ENCODE results near the gene GGPS1. TPM values are rescaled to one million over a fixed set of nuclear protein-coding genes. Genes with fewer than 3 reads are reported as not detected.

Gene GGPS1
- total and polyA plus RNA-seq, 3 experiments from 2014 or later, result 26.3 to 63.0 (median 29.0) TPM

DNA sequence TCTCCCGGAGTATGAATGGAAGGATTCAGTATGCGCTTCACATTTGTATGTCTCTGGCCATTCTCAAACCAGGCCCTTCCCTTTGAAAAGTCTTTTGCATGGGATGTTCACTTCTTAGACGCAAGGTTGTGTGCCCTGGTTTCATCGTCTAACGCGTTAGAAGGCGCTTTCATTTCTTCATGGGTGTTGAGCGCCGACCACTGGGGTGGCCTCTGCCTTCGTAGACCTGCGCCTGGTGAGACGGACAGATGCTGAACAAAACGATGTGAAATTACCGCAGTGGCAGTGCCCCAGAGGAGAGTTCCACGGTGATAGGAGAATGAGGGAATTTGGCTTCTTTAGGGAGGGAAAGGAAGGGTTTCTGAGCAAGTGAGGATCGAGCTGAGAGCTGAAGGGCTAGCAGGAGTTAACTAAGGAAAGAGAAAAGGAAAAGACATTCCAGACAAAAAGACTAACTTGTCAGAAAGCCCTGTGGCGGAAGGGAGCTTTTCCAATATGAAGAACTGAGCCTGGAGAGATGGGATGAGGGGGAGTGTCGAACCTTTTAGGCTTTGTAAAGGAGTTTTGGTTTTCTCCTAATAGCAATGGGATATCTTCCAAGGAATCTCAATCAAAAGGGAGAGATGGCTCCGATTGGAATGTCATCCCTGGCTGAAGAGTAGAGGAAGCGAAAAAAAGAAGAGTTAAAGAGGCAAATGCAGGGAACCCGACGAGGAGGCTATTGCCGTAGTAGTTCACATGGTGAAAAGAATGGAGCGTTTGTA lies 951 bp downstream of the GGPS1 start:
- no peak overlapping the region for H3K27ac Mint-ChIP-seq
- H3K4me1 Mint-ChIP-seq, result peaks cover 28 to 37% (median 34%) of the 10 kb centered on the region in 3 donors
- peak overlapping the region; percentile 80 for H3K27ac ChIP-seq (ENCODE audit: low read depth, low read length)
- no peaks in the 10 kb centered on the region for H3K9me3 ChIP-seq (ENCODE audit: low read length)
- no peaks in the 10 kb centered on the region for H3K9me3 Mint-ChIP-seq
- no peaks in the 10 kb centered on the region for H3K36me3 ChIP-seq (ENCODE audit: insufficient read depth, low read length)
- H3K27me3 ChIP-seq (ENCODE audit: insufficient read depth, low read length, poor library complexity, severe bottlenecking), result no peaks in the 10 kb centered on the region
- H3K4me3 ChIP-seq (ENCODE audit: low read length), result peak overlapping the region; percentile 65
- peaks cover 52% of the 10 kb centered on the region for H3K4me1 ChIP-seq (ENCODE audit: insufficient read depth, low read length)
- peaks cover 6 to 30% (median 8%) of the 10 kb centered on the region in 3 donors for H3K36me3 Mint-ChIP-seq
- ChIA-PET POLR2A (no interaction called here), CTCF (interaction anchor here (0.9 to 2.8 kb wide), 6 partner anchors 45 to 175 kb away, joined by 3 to 12 read pairs (median 6); partner anchors contain the start of gene B3GALNT2)
- DNase-seq, result peak in 4 of 5 donors; percentile 30 to 78 (median 46)
- peaks cover 0 to 4% of the 10 kb centered on the region in 2 donors for H3K27me3 Mint-ChIP-seq
- no peak overlapping the region for H3K4me3 Mint-ChIP-seq

DNA sequence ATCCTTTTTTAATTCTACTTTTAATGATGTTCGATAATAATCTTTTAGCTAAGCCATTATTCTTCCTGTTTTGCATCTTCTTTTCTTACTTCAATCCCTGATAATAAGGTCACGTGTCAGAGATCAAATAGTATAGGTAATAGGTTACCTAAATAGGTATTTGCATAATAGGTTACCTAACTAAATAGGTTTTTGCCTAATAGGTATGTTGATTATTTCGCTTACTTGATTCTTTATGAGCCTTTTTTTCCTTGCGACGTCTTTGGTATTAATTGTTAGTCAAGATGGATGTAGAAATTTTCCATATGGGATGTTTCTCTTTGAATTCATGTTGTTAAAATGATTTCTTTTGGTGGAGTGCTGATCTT lies 2.5 kb downstream of the GGPS1 start:
- H3K36me3 Mint-ChIP-seq, result peaks cover 6 to 29% (median 7%) of the 10 kb centered on the region in 3 donors
- H3K27ac Mint-ChIP-seq, result peak overlapping the region in 1 of 8 donors; percentile 48
- H3K27ac ChIP-seq (ENCODE audit: low read depth, low read length), result peak overlapping the region; percentile 80
- no peaks in the 10 kb centered on the region for H3K9me3 ChIP-seq (ENCODE audit: low read length)
- peak overlapping the region; percentile 29 for H3K4me3 ChIP-seq (ENCODE audit: low read length)
- ChIA-PET POLR2A (no interaction called here), CTCF (interaction anchor here (2.8 kb wide), 1 partner anchor 85 kb away, joined by 12 read pairs; no protein-coding TSS in a partner anchor)
- DNase-seq, result no peak
- no peaks in the 10 kb centered on the region for H3K9me3 Mint-ChIP-seq
- peaks cover 0 to 4% of the 10 kb centered on the region in 2 donors for H3K27me3 Mint-ChIP-seq
- peak overlapping the region in 1 of 7 donors; percentile 73 for H3K4me3 Mint-ChIP-seq
- H3K4me1 ChIP-seq (ENCODE audit: insufficient read depth, low read length), result peaks cover 40% of the 10 kb centered on the region
- no peaks in the 10 kb centered on the region for H3K27me3 ChIP-seq (ENCODE audit: insufficient read depth, low read length, poor library complexity, severe bottlenecking)
- peaks cover 4% of the 10 kb centered on the region for H3K36me3 ChIP-seq (ENCODE audit: insufficient read depth, low read length)
- peaks cover 15 to 31% (median 28%) of the 10 kb centered on the region in 3 donors for H3K4me1 Mint-ChIP-seq

DNA sequence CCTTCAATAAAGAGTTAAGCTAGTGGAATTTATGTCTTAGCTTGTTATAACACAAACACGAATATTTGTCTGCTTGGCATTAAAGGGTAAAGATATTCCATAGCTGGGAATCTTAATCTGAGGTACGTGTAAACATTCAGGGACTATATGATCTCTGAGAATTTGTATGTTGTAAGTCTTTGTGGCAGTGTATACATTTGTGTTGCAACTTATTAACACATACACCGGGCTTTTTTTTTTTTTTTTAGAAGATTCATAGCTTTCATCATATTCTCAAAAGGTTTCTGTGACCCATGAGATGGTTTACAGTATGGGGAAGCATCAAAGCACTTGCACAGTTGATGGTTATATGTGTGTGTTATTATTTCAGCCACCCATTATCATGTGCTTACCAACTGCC lies 3.0 kb downstream of the GGPS1 start:
- CTCF ChIA-PET, result interaction anchor here (0.6 to 2.8 kb wide), 2 partner anchors 37 to 84 kb away, joined by 3 to 12 read pairs; no protein-coding TSS in a partner anchor
- peak overlapping the region; percentile 29 for H3K4me3 ChIP-seq (ENCODE audit: low read length)
- H3K9me3 ChIP-seq (ENCODE audit: low read length), result no peaks in the 10 kb centered on the region
- Mint-ChIP-seq H3K27ac (peak overlapping the region in 1 of 8 donors; percentile 48), H3K36me3 (peaks cover 5 to 29% (median 6%) of the 10 kb centered on the region in 3 donors), H3K4me1 (peaks cover 11 to 30% (median 25%) of the 10 kb centered on the region in 3 donors), H3K27me3 (peaks cover 0 to 4% of the 10 kb centered on the region in 2 donors), H3K4me3 (peak overlapping the region in 2 of 7 donors; percentile 23 to 73), H3K9me3 (no peaks in the 10 kb centered on the region)
- peaks cover 39% of the 10 kb centered on the region for H3K4me1 ChIP-seq (ENCODE audit: insufficient read depth, low read length)
- H3K36me3 ChIP-seq (ENCODE audit: insufficient read depth, low read length), result peaks cover 9% of the 10 kb centered on the region
- no peak for DNase-seq
- POLR2A ChIA-PET, result interaction anchor here (0.6 kb wide), 2 partner anchors 10 to 30 kb away, joined by 3 to 4 read pairs; no protein-coding TSS in a partner anchor
- peak overlapping the region; percentile 80 for H3K27ac ChIP-seq (ENCODE audit: low read depth, low read length)
- no peaks in the 10 kb centered on the region for H3K27me3 ChIP-seq (ENCODE audit: insufficient read depth, low read length, poor library complexity, severe bottlenecking)

DNA sequence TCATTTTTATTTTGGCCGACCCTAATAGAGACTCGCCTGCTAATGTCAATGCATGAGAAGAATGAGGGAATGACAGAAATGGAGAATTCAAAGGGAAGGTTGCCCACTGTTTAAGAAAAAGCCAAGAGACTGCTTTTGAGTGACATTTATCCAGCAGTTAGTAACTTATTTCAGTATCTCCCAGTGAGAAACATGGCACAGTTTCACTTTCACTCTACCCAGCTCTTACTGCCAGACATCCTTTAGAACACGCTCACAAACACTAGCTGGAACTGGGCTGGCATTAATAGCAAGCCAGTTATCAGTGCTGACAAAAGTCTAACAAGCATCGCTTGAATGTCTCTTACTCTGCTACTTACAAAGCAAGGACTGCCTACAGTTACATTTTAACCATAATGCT lies 8.5 kb downstream of the GGPS1 start:
- Histone ChIP-seq H3K27ac (ENCODE audit: low read depth, low read length) (no peak overlapping the region), H3K9me3 (ENCODE audit: low read length) (no peaks in the 10 kb centered on the region), H3K36me3 (ENCODE audit: insufficient read depth, low read length) (peaks cover 9% of the 10 kb centered on the region), H3K27me3 (ENCODE audit: insufficient read depth, low read length, poor library complexity, severe bottlenecking) (no peaks in the 10 kb centered on the region), H3K4me1 (ENCODE audit: insufficient read depth, low read length) (peaks cover 25% of the 10 kb centered on the region), H3K4me3 (ENCODE audit: low read length) (peak overlapping the region; percentile 16)
- DNase-seq, result peak in 3 of 5 donors; percentile 10 to 29 (median 28)
- Mint-ChIP-seq H3K27ac (peak overlapping the region; percentile 20 to 91 (median 88)), H3K4me3 (peak overlapping the region; percentile 4 to 85 (median 72)), H3K4me1 (peaks cover 23 to 40% (median 29%) of the 10 kb centered on the region in 3 donors), H3K9me3 (no peaks in the 10 kb centered on the region), H3K27me3 (no peaks in the 10 kb centered on the region), H3K36me3 (peaks cover 4 to 43% (median 10%) of the 10 kb centered on the region in 3 donors)
- POLR2A ChIA-PET, result interaction anchor here (0.8 kb wide), 1 partner anchor 176 kb away, joined by 3 read pairs; no protein-coding TSS in a partner anchor
- CTCF ChIA-PET, result no interaction called here

DNA sequence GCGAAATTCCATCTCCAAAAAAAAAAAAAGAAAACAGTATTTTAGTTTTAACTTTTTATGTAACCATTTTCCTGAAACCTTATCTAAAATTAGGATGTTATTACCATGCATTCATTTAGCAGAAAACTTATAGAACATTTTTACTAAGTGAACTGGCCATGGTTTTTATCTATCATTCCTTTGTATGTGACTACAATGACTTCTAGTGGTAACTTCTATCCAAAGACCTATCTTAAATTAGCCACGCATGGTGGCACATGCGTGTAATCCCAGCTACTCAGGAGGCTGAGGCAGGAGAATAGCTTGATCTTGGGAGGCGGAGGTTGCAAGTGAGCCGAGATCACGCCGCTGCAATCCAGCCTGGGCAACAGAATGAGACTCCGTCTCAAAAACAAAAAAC lies 11.4 kb downstream of the GGPS1 start:
- CTCF ChIA-PET, result no interaction called here
- POLR2A ChIA-PET, result no interaction called here
- H3K27me3 ChIP-seq (ENCODE audit: insufficient read depth, low read length, poor library complexity, severe bottlenecking), result no peaks in the 10 kb centered on the region
- H3K9me3 Mint-ChIP-seq, result no peaks in the 10 kb centered on the region
- peaks cover 16 to 26% (median 17%) of the 10 kb centered on the region in 3 donors for H3K4me1 Mint-ChIP-seq
- H3K27ac Mint-ChIP-seq, result peak overlapping the region in 2 of 8 donors; percentile 38 to 51
- no peak overlapping the region for H3K4me3 Mint-ChIP-seq
- peaks cover 4 to 64% (median 14%) of the 10 kb centered on the region in 3 donors for H3K36me3 Mint-ChIP-seq
- no peak for DNase-seq
- no peak overlapping the region for H3K4me3 ChIP-seq (ENCODE audit: low read length)
- H3K9me3 ChIP-seq (ENCODE audit: low read length), result no peaks in the 10 kb centered on the region
- H3K36me3 ChIP-seq (ENCODE audit: insufficient read depth, low read length), result peaks cover 9% of the 10 kb centered on the region
- H3K27me3 Mint-ChIP-seq, result no peaks in the 10 kb centered on the region
- H3K27ac ChIP-seq (ENCODE audit: low read depth, low read length), result no peak overlapping the region
- H3K4me1 ChIP-seq (ENCODE audit: insufficient read depth, low read length), result peaks cover 19% of the 10 kb centered on the region

DNA sequence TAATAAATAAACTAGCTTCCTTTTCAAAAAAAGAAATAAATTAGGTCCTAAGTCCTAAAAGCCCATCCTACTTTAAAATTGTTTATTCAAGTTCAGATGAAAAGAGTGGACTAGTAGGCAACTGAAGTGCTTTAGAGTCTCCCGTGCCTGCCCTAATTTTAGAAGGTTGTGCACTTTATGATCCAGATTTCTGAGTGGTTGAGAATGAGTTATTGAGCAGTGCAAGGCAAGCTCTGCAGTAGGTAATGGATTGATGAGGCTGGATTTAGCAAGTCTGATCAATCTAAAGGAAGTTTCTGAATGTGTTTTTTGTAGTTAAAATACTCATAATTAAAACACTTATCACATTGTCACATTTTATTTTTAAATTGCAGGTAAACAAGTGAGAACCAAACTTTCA lies 13.0 kb downstream of the GGPS1 start:
- H3K27me3 ChIP-seq (ENCODE audit: insufficient read depth, low read length, poor library complexity, severe bottlenecking), result no peaks in the 10 kb centered on the region
- DNase-seq, result no peak
- H3K4me3 ChIP-seq (ENCODE audit: low read length), result no peak overlapping the region
- peaks cover 17 to 21% (median 20%) of the 10 kb centered on the region in 3 donors for H3K4me1 Mint-ChIP-seq
- H3K36me3 ChIP-seq (ENCODE audit: insufficient read depth, low read length), result peaks cover 5% of the 10 kb centered on the region
- no peaks in the 10 kb centered on the region for H3K9me3 Mint-ChIP-seq
- CTCF ChIA-PET, result interaction anchor here (1.0 to 2.0 kb wide), 2 partner anchors 75 to 83 kb away, joined by 3 to 4 read pairs; no protein-coding TSS in a partner anchor
- no peak overlapping the region for H3K27ac ChIP-seq (ENCODE audit: low read depth, low read length)
- H3K4me1 ChIP-seq (ENCODE audit: insufficient read depth, low read length), result peaks cover 16% of the 10 kb centered on the region
- no peaks in the 10 kb centered on the region for H3K9me3 ChIP-seq (ENCODE audit: low read length)
- peak overlapping the region in 1 of 7 donors; percentile 60 for H3K4me3 Mint-ChIP-seq
- H3K36me3 Mint-ChIP-seq, result peaks cover 4 to 65% (median 20%) of the 10 kb centered on the region in 3 donors
- POLR2A ChIA-PET, result no interaction called here
- peak overlapping the region in 2 of 8 donors; percentile 26 to 29 for H3K27ac Mint-ChIP-seq
- no peaks in the 10 kb centered on the region for H3K27me3 Mint-ChIP-seq

DNA sequence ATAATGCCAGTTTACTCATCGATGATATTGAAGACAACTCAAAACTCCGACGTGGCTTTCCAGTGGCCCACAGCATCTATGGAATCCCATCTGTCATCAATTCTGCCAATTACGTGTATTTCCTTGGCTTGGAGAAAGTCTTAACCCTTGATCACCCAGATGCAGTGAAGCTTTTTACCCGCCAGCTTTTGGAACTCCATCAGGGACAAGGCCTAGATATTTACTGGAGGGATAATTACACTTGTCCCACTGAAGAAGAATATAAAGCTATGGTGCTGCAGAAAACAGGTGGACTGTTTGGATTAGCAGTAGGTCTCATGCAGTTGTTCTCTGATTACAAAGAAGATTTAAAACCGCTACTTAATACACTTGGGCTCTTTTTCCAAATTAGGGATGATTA lies 13.7 kb downstream of the GGPS1 start:
- H3K27ac ChIP-seq (ENCODE audit: low read depth, low read length), result no peak overlapping the region
- Mint-ChIP-seq H3K27me3 (no peaks in the 10 kb centered on the region), H3K4me3 (no peak overlapping the region), H3K27ac (peak overlapping the region in 1 of 8 donors; percentile 36), H3K4me1 (peaks cover 12 to 14% (median 14%) of the 10 kb centered on the region in 3 donors), H3K9me3 (no peaks in the 10 kb centered on the region), H3K36me3 (peaks cover 4 to 64% (median 16%) of the 10 kb centered on the region in 3 donors)
- POLR2A ChIA-PET, result no interaction called here
- H3K4me3 ChIP-seq (ENCODE audit: low read length), result no peak overlapping the region
- CTCF ChIA-PET, result interaction anchor here (0.6 to 2.0 kb wide), 2 partner anchors 76 to 84 kb away, joined by 3 to 4 read pairs; no protein-coding TSS in a partner anchor
- H3K36me3 ChIP-seq (ENCODE audit: insufficient read depth, low read length), result peaks cover 5% of the 10 kb centered on the region
- no peak for DNase-seq
- H3K27me3 ChIP-seq (ENCODE audit: insufficient read depth, low read length, poor library complexity, severe bottlenecking), result no peaks in the 10 kb centered on the region
- peaks cover 9% of the 10 kb centered on the region for H3K4me1 ChIP-seq (ENCODE audit: insufficient read depth, low read length)
- H3K9me3 ChIP-seq (ENCODE audit: low read length), result no peaks in the 10 kb centered on the region

DNA sequence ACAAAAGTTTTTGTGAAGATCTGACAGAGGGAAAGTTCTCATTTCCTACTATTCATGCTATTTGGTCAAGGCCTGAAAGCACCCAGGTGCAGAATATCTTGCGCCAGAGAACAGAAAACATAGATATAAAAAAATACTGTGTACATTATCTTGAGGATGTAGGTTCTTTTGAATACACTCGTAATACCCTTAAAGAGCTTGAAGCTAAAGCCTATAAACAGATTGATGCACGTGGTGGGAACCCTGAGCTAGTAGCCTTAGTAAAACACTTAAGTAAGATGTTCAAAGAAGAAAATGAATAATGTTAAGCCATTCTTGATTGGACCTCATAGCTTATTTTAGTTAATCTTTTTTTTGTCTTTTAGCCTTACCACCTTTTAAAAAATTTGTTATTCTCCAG lies 14.1 kb downstream of the GGPS1 start:
- Mint-ChIP-seq H3K27me3 (no peaks in the 10 kb centered on the region), H3K36me3 (peaks cover 4 to 61% (median 16%) of the 10 kb centered on the region in 3 donors), H3K4me3 (no peak overlapping the region), H3K9me3 (no peaks in the 10 kb centered on the region), H3K27ac (peak overlapping the region in 2 of 8 donors; percentile 0 to 36), H3K4me1 (peaks cover 8 to 10% (median 10%) of the 10 kb centered on the region in 3 donors)
- ChIA-PET CTCF (interaction anchor here (0.6 to 2.0 kb wide), 2 partner anchors 77 to 84 kb away, joined by 3 to 4 read pairs; no protein-coding TSS in a partner anchor), POLR2A (no interaction called here)
- Histone ChIP-seq H3K36me3 (ENCODE audit: insufficient read depth, low read length) (peaks cover 5% of the 10 kb centered on the region), H3K27me3 (ENCODE audit: insufficient read depth, low read length, poor library complexity, severe bottlenecking) (no peaks in the 10 kb centered on the region), H3K9me3 (ENCODE audit: low read length) (no peaks in the 10 kb centered on the region), H3K4me1 (ENCODE audit: insufficient read depth, low read length) (peaks cover 4% of the 10 kb centered on the region), H3K4me3 (ENCODE audit: low read length) (no peak overlapping the region), H3K27ac (ENCODE audit: low read depth, low read length) (no peak overlapping the region)
- no peak for DNase-seq
